Activated CD8-positive, alpha-beta memory T cell treated with anti-CD3 and anti-CD28 coated beads for 4 hours (primary cell): ENCODE data around the gene DEAF1.
A peak's percentile ranks its signal among the peaks of the same experiment; 100 is the strongest.
"Not testable (repeated sequence)": the region's sequence is repeated elsewhere in the genome, so short reads cannot be mapped to it uniquely, and the experiment has no call there.

Experiments used
- DNase-seq, 2 donors: peaks; one replicate each; pipeline ENCODE4 v3.0.0-alpha.2; 2020; ENCODE audit warnings: low read depth in 2 of 2

Gene DEAF1

GRCh38 chr11:694563-695287 lies at the start of gene DEAF1:
TSS of gene DEAF1 (minus strand) at chr11:695222. CDS start at chr11:695047, 175 bp downstream.
- DNase-seq: peak; percentile 95 to 97

GRCh38 chr11:742571-743201 lies 47.7 kb upstream of the DEAF1 start:
- no peak for DNase-seq

DNA sequence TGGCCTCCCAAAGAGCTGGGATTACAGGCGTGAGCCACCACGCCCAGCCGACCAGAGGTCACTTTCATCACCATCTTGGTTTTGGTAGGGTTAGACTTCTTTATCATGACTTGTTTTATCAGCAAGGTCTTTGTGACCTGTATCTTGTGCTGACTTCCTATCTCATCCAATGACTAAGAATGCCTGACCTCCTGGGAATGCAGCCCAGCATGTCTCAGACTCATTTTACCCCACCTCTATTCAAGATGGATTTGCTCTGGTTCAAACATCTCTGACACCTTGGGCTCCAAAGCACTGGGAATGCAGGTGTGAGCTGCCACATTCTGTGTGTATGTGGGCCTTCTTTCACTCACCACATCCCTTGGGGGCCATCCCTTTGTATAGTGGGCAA lies 47.1 kb upstream of the DEAF1 start:
- DNase-seq: no peak

DNA sequence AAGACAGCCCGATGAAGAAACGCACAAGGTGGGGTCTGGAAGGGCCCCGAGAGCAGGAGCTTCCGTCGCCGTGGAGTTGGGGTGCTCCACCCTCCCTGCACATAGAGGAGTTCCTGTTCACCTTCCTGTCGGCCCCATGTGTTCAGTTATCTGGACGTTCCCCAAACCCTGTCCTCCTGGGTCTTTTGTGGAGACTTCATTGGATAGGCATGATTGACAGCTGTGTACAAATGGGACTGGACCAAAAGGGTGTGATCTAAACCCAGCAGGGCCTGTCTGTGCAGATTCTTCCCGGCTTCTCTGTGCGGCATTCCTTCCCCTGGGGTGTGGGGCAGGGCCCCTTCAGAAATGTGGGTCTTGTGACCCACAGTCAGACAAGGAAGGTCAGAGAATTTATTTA lies 42.9 kb upstream of the DEAF1 start:
- not testable (repeated sequence) for DNase-seq

- DNase-seq: no peak
Measured at GRCh38 chr11:737366-737765, 42.3 kb upstream of the DEAF1 start.

DNA sequence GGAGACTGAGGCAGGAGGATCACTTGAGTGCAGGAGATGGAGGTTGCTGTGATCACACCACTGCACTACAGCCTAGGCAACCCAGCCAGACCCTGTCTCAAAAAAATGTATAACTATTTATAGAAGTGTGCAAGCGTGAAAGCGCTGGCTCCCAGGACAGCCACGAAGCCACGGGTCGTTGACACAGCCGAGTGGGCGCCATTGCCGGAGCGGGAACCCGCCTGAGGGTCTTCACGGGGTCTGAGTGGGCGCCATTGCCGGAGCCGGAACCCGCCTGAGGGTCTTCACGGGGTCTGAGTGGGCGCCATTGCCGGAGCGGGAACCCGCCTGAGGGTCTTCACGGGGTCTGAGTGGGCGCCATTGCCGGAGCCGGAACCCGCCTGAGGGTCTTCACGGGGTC lies 39.5 kb upstream of the DEAF1 start:
- not testable (repeated sequence) for DNase-seq

DNA sequence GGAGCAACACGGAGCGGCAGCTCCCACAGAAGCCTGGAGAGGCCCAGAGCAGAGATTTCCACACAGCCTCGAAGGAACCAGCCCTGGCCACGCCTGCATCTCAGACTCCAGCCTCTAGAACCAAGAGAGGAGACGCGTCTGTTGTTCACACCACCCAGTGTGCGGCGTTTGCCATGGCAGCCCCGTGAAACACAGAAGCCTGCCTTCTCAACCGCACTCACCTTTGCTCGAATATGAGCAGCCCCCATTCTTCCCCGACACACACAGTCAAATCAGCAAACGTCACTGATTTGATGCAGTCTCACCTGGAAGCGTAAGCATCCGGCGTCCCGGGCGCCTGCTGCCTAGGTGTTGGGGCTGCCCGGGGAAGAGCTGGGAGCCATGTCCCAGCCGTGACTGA lies 38.0 kb upstream of the DEAF1 start:
- no peak for DNase-seq

- no peak for DNase-seq
Measured at GRCh38 chr11:729492-730074, 34.6 kb upstream of the DEAF1 start.

DNA sequence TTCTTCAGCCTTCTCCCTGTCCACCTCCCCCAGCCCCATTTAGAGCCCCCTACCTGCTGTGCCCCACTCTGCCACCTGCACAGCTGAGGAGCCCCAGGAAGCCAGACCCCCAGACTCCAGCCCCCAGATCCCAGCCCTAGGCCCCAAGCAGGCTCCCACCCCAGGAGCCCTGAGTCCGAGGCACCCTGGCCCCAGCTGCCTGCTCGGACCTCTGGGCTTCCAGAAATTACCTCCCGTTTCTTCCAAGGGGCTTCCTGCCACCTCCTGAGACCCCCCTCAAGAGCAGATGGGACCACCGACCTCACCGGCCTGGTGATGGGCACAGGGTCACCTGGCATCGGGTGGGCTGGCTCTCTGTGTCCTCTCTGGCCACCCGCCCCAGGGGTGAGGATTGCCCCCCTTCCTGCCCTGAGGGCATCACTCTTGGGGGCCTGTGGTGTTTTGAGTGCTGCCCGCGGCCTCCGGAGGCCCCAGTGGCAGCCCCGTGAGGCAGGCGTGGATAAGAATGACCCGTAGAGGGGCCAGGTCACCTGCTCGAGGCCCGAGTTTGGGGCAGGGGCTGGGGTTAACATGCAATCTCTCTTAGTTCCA lies 34.0 kb upstream of the DEAF1 start:
- DNase-seq: no peak

DNA sequence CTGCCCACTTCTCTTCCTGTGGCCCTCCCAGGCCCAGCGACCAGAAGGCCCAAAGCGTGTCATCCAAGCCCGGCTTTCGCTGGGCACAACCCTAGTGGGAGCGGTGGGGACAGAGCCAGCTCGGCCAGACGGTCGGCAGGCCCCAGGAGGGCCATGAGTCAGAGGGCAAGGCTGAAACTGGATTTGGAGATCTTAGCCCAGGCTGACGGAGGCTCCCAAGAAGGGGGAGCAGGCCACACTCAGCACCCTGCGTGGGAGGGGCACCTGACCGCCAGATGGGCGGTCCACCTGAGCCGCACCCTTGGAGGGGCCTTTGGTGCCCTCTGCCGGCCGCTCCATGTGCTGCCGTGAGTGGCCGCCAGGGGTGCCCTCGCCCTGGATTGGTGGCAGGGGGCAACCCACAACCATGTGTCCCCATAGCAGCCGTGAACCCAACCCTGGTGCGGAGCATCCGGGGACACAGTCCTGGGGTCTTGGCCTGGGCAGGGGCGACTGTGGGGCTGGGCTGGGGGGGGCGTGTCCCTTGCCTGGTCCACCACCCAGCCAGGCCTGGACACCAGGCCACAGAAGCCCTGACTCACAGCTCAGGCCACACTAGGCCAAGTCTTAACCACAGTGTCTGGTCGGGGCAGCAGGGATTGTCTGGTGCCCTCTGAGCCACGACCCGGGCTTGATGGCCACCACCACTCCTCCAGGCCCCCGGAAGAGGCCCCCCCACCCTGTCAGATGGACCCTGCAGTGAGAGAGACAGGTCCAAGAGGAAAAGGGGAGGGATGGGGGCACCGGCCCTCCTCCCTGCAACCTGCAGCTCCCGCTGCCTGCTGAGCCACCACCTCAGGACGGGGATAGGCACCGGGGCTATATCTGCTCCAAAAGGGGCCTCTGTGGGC lies 33.1 kb upstream of the DEAF1 start:
- peak; percentile 55 to 59 for DNase-seq

- DNase-seq: no peak
Measured at GRCh38 chr11:727281-727701, 32.3 kb upstream of the DEAF1 start.

- no peak for DNase-seq
Measured at GRCh38 chr11:726278-727220, 31.5 kb upstream of the DEAF1 start.

GRCh38 chr11:725624-726202 lies 30.7 kb upstream of the DEAF1 start:
- no peak for DNase-seq

- DNase-seq: no peak
Measured at GRCh38 chr11:724778-725386, 29.9 kb upstream of the DEAF1 start.

DNA sequence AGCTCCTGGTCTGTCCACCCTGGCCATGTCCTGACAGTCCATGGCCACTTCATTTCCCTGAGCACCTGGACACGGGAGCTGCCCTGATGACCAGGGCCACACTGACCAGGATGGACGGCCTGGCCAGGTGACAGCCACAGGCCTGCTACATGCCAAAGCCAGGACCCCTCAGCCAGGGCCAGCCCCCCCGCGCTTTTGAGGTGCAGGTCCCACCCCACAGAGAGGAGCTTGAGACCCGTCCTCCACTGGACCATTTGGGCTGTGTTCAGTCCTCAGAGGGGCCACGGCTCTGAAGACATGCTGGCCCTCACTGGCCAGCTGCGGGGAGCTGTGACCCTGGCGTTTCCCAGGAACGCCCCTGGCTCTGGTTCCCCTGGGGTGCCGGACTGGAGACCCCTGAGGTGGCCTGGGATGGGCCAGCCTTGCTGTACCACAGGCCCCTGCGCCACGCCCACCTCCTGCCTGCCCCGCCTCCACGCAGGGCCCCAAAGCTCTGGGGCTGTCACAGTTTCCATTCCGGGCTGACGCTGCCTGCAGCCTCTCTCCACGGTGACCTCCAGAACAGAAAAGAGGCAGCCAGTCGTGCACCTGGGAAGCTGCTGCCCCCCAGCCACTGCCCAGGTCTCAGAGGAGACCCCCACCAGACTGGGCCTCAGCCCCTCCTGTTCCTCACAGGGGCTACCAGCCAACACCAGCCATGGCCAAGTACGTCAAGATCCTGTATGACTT lies 29.2 kb upstream of the DEAF1 start:
- DNase-seq: no peak

DNA sequence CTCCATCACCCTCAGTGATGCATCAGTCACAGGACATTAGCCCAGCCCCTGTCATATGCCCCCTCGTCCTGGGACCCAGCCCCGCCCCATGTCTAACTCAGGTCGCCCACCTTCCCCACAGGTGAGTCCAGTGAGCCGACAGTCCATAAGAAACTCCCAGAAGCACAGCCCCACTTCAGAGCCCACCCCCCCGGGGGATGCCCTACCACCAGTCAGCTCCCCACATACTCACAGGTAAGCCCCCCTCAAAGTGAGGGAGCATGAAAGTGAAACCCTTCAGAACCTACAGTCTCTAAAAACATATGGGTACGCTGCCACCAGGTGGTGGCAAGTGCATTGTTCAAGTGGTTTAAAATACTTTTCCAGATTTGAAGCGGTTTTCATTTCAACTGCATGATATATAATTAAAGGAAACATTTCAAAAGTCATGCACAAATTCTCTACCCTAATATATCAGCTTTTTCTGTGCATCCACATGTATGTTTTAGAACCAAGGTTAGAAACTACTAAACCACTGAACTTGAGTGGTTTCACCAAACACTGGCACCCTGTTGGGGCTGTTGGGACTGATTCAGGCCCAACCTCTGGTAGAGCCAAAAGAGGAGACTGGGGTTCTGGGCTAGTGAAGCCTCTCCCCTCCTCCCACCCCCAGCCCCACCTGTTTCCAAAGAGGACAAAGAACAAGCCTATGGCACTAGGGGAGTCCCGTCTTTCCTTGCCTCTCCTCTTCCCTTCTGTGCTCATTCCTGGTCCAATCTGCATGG lies 28.3 kb upstream of the DEAF1 start:
- DNase-seq: peak in 1 of 2 donors; percentile 41

DNA sequence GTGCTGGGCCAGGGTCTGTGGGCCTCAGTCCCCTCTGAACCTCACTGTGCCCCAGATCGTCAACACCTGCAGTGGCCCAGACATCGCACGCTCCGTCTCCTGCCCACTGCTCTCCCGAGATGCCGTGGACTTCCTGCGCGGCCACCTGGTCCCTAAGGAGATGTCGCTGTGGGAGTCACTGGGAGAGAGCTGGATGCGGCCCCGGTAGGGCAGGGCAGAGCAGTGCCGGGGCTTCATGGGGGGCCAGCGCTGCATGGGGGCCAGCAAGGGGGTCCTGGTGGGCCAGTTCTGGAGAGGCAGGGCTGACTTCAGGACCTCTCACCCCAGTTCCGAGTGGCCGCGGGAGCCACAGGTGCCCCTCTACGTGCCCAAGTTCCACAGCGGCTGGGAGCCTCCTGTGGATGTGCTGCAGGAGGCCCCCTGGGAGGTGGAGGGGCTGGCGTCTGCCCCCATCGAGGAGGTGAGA lies 27.4 kb upstream of the DEAF1 start:
- no peak for DNase-seq

- no peak for DNase-seq
Measured at GRCh38 chr11:721741-722345, 26.8 kb upstream of the DEAF1 start.
